NCI-H69 (cell line): ENCODE results near the gene RBMS3.
"Not testable (repeated sequence)": the region's sequence is repeated elsewhere in the genome, so short reads cannot be mapped to it uniquely, and the experiment has no call there.

ENCODE experiments used
- DNase-seq: peaks from one replicate; lab custom pipeline; 2025; lab: John Stamatoyannopoulos, UW

Gene RBMS3

GRCh38 chr3:29280404-29281093 is at the start of gene RBMS3:
RBMS3 (plus strand) TSS chr3:29281071.
- DNase-seq, result peak; percentile 82

GRCh38 chr3:29233126-29233525 is 47.7 kb upstream of the RBMS3 start:
- DNase-seq, result not testable (repeated sequence)

- DNase-seq, result no peak
Measured at GRCh38 chr3:29236146-29236840, 44.6 kb upstream of the RBMS3 start.

- no peak for DNase-seq
Measured at GRCh38 chr3:29239376-29239775, 41.5 kb upstream of the RBMS3 start.

- no peak for DNase-seq
Measured at GRCh38 chr3:29240248-29240647, 40.6 kb upstream of the RBMS3 start.

GRCh38 chr3:29240887-29241286 is 40.0 kb upstream of the RBMS3 start:
- DNase-seq, result no peak

GRCh38 chr3:29241855-29242254 is 39.0 kb upstream of the RBMS3 start:
- DNase-seq, result no peak

- DNase-seq, result no peak
Measured at GRCh38 chr3:29242296-29242695, 38.6 kb upstream of the RBMS3 start.

- no peak for DNase-seq
Measured at GRCh38 chr3:29245441-29245840, 35.4 kb upstream of the RBMS3 start.

- no peak for DNase-seq
Measured at GRCh38 chr3:29247088-29247745, 33.7 kb upstream of the RBMS3 start.

GRCh38 chr3:29249829-29250345 is 31.0 kb upstream of the RBMS3 start:
- no peak for DNase-seq

GRCh38 chr3:29255854-29256696 is 24.8 kb upstream of the RBMS3 start:
- no peak for DNase-seq

GRCh38 chr3:29258161-29258560 is 22.7 kb upstream of the RBMS3 start:
- DNase-seq, result no peak

GRCh38 chr3:29261119-29261518 is 19.8 kb upstream of the RBMS3 start:
- no peak for DNase-seq

- no peak for DNase-seq
Measured at GRCh38 chr3:29263476-29263875, 17.4 kb upstream of the RBMS3 start.

GRCh38 chr3:29265509-29266072 is 15.3 kb upstream of the RBMS3 start:
- DNase-seq, result no peak

GRCh38 chr3:29267226-29267625 is 13.6 kb upstream of the RBMS3 start:
- DNase-seq, result peak; percentile 11

GRCh38 chr3:29268651-29269050 is 12.2 kb upstream of the RBMS3 start:
- DNase-seq, result no peak

- DNase-seq, result no peak
Measured at GRCh38 chr3:29270752-29271151, 10.1 kb upstream of the RBMS3 start.

GRCh38 chr3:29271475-29271874 is 9.4 kb upstream of the RBMS3 start:
- DNase-seq, result no peak

GRCh38 chr3:29274667-29275066 is 6.2 kb upstream of the RBMS3 start:
- no peak for DNase-seq

- no peak for DNase-seq
Measured at GRCh38 chr3:29275309-29275708, 5.6 kb upstream of the RBMS3 start.
